Ishikawa (cell line): ENCODE results near the gene DUXB.

Experiments
- EP300 ChIP-seq: IDR thresholded peaks from 2 replicates; pipeline ENCODE4 v1.6.1; 2012; ENCODE audit warnings: borderline replicate concordance
- FOXM1 ChIP-seq: IDR thresholded peaks from 2 replicates; pipeline ENCODE4 v1.6.1; 2012; ENCODE audit warnings: low read depth, borderline replicate concordance
- MAX ChIP-seq: IDR thresholded peaks from 2 replicates; pipeline ENCODE4 v1.6.1; 2012
- RAD21 ChIP-seq: IDR thresholded peaks from 2 replicates; pipeline ENCODE4 v1.6.1; 2012; ENCODE audit warnings: low read depth
- TAF1 ChIP-seq: IDR thresholded peaks from 2 replicates; pipeline ENCODE4 v1.6.1; 2012; ENCODE audit warnings: low read depth, mild to moderate bottlenecking
- TCF12 ChIP-seq: IDR thresholded peaks from 2 replicates; pipeline ENCODE4 v1.6.1; 2012; ENCODE audit warnings: low read depth
- TEAD4 ChIP-seq: IDR thresholded peaks from 2 replicates; pipeline ENCODE4 v1.6.1; 2012
- YY1 ChIP-seq: IDR thresholded peaks from 2 replicates; pipeline ENCODE4 v1.6.1; 2012; ENCODE audit warnings: low read depth
- TF ChIP-seq, protein P1 (sequence below): IDR thresholded peaks from 2 replicates; pipeline ENCODE4 v1.6.1; 2012; ENCODE audit warnings: low read depth, mild to moderate bottlenecking

DNA sequence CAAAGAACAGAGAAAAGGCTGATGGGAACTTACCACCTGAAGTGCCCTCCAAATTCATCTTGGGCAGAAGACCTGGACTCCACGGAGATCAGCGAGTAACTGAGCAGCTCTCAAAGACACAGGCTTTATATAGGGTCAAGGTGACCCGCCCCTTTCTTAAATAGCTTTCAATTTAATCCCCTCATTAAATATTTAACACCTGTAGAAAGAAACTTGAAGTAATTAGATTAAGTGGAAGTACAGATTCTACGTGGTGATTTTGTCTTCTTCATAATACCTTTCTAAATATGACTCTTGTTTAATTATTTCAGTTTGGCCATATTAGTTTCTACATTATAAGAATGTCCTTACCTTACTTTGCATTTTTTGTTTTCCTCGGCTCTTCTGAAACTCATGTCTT lies at the start of gene DUXB:
- no peak for TF ChIP-seq TAF1
- TF ChIP-seq RAD21 = no peak
- no peak for TF ChIP-seq TCF12
- no peak for TF ChIP-seq MAX
- no peak for TF ChIP-seq TEAD4
- TF ChIP-seq EP300 = no peak
- no peak for TF ChIP-seq YY1
- no peak for TF ChIP-seq FOXM1
- TF ChIP-seq, protein P1, sequence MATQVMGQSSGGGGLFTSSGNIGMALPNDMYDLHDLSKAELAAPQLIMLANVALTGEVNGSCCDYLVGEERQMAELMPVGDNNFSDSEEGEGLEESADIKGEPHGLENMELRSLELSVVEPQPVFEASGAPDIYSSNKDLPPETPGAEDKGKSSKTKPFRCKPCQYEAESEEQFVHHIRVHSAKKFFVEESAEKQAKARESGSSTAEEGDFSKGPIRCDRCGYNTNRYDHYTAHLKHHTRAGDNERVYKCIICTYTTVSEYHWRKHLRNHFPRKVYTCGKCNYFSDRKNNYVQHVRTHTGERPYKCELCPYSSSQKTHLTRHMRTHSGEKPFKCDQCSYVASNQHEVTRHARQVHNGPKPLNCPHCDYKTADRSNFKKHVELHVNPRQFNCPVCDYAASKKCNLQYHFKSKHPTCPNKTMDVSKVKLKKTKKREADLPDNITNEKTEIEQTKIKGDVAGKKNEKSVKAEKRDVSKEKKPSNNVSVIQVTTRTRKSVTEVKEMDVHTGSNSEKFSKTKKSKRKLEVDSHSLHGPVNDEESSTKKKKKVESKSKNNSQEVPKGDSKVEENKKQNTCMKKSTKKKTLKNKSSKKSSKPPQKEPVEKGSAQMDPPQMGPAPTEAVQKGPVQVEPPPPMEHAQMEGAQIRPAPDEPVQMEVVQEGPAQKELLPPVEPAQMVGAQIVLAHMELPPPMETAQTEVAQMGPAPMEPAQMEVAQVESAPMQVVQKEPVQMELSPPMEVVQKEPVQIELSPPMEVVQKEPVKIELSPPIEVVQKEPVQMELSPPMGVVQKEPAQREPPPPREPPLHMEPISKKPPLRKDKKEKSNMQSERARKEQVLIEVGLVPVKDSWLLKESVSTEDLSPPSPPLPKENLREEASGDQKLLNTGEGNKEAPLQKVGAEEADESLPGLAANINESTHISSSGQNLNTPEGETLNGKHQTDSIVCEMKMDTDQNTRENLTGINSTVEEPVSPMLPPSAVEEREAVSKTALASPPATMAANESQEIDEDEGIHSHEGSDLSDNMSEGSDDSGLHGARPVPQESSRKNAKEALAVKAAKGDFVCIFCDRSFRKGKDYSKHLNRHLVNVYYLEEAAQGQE = no peak
